H1 (cell line): ENCODE data around the gene WDR74. TPM values are rescaled to one million over a fixed set of nuclear protein-coding genes. Genes with fewer than 3 reads are reported as not detected.

ENCODE experiments used
- CTCF ChIA-PET: fragments of 300-600 bp; sonication (Branson Sonifier 250); formaldehyde crosslinking; loops from one replicate; lab custom pipeline; 2021; ENCODE audit not compliant: partially characterized antibody; lab: Charles Lee
- POLR2A ChIA-PET: fragments of 300-600 bp; sonication (Branson Sonifier 250); formaldehyde crosslinking; loops from one replicate; lab custom pipeline; 2021; ENCODE audit warnings: inconsistent platforms; ENCODE audit not compliant: partially characterized antibody; lab: Charles Lee
- DNase-seq, 2 experiments: peaks; one replicate each; pipeline versions ENCODE4 v3.0.0 to v3.0.0-alpha.2; 2010 to 2022; ENCODE audit warnings: low spot score in 2 of 2, low read depth in 1 of 2, mixed read lengths in 1 of 2
- FAIRE-seq: peaks from 2 replicates; lab custom pipeline; 2011; peaks lifted over from hg19 to GRCh38; lab: Jason Lieb, UNC
- H2AFZ ChIP-seq: 2 replicates; pipeline ENCODE4 v1.8.1; 2012; ENCODE audit warnings: low read length, inconsistent platforms
- H2AK5ac ChIP-seq: 2 replicates; pipeline ENCODE4 v1.6.1; 2013; ENCODE audit warnings: low read depth, low read length
- H2BK120ac ChIP-seq: replicated peaks from 2 replicates; pipeline ENCODE3; 2013; ENCODE audit warnings: low read depth, low read length, inconsistent platforms
- H2BK12ac ChIP-seq: 2 replicates; pipeline ENCODE4 v1.6.1; 2013; ENCODE audit warnings: low read depth, low read length
- H2BK15ac ChIP-seq: 2 replicates; pipeline ENCODE4 v1.6.1; 2013; ENCODE audit warnings: low read length
- H2BK20ac ChIP-seq: 2 replicates; pipeline ENCODE4 v1.6.1; 2013; ENCODE audit warnings: low read length
- H2BK5ac ChIP-seq: 2 replicates; pipeline ENCODE4 v1.6.1; 2013; ENCODE audit warnings: low read depth, low read length
- H3K14ac ChIP-seq: 2 replicates; pipeline ENCODE4 v1.6.1; 2013; ENCODE audit warnings: inconsistent platforms; ENCODE audit not compliant: insufficient read length
- H3K18ac ChIP-seq: 2 replicates; pipeline ENCODE4 v1.6.1; 2013; ENCODE audit warnings: low read length; ENCODE audit errors: extremely low read depth
- H3K23ac ChIP-seq: 2 replicates; pipeline ENCODE4 v1.6.1; 2013; ENCODE audit warnings: inconsistent platforms; ENCODE audit not compliant: insufficient read length
- H3K23me2 ChIP-seq: 2 replicates; pipeline ENCODE4 v1.6.1; 2013; ENCODE audit warnings: low read depth, low read length
- H3K27ac ChIP-seq: 2 replicates; pipeline ENCODE4 v1.6.1; 2011; ENCODE audit warnings: low read depth, low read length, inconsistent platforms
- H3K27me3 ChIP-seq, 4 experiments: replicated peaks in 1 of 4; 1 replicate in 1 of 4; 2 replicates in 3 of 4; pipeline versions ENCODE4 v1.6.1 to v1.8.1; 2011 to 2013; ENCODE audit warnings: low read length in 3 of 4, mild to moderate bottlenecking in 3 of 4, inconsistent platforms in 2 of 4, mixed read lengths in 2 of 4, moderate library complexity in 1 of 4; ENCODE audit not compliant: control insufficient read depth in 3 of 4, insufficient read depth in 3 of 4; ENCODE audit errors: extremely low read depth in 1 of 4
- H3K36me3 ChIP-seq, 4 experiments: 2 replicates each; pipeline versions ENCODE4 v1.6.1 to v1.8.1; 2011 to 2013; ENCODE audit warnings: mild to moderate bottlenecking in 4 of 4, low read length in 3 of 4, moderate library complexity in 2 of 4, control low read depth in 1 of 4, inconsistent platforms in 1 of 4; ENCODE audit not compliant: insufficient read depth in 4 of 4, control insufficient read depth in 2 of 4
- H3K4ac ChIP-seq: replicated peaks from 2 replicates; pipeline ENCODE3; 2013; ENCODE audit warnings: low read length, low read depth, mixed read lengths, inconsistent platforms; ENCODE audit not compliant: insufficient read length
- H3K4me1 ChIP-seq, 4 experiments: replicated peaks in 1 of 4; 1 replicate in 1 of 4; 2 replicates in 3 of 4; pipeline versions ENCODE4 v1.6.1 to v1.8.1; 2011 to 2013; ENCODE audit warnings: low read length in 3 of 4, inconsistent platforms in 2 of 4, mixed read lengths in 1 of 4; ENCODE audit not compliant: insufficient read depth in 4 of 4, control insufficient read depth in 3 of 4
- H3K4me2 ChIP-seq, 2 experiments: 2 replicates each; pipeline versions ENCODE4 v1.6.1 to v1.8.1; 2011 to 2013; ENCODE audit warnings: low read depth in 2 of 2, low read length in 2 of 2, control low read depth in 1 of 2, inconsistent platforms in 1 of 2, mild to moderate bottlenecking in 1 of 2; ENCODE audit not compliant: insufficient read depth in 1 of 2
- H3K4me3 ChIP-seq, 4 experiments: fragments of 200-600, 300-600 bp in 1 of 4; sonication (generic), shearing (Covaris generic), sonication (Bioruptor Twin) in 1 of 4; 2 replicates each; pipeline versions ENCODE4 v1.5.1 to v1.8.1; 2011 to 2016; ENCODE audit warnings: low read length in 4 of 4, low read depth in 3 of 4, control low read depth in 2 of 4, inconsistent platforms in 2 of 4, mild to moderate bottlenecking in 2 of 4, mixed read lengths in 1 of 4, moderate library complexity in 1 of 4; ENCODE audit not compliant: insufficient read depth in 2 of 4; ENCODE audit errors: extremely low read depth in 1 of 4
- H3K56ac ChIP-seq: replicated peaks from 2 replicates; pipeline ENCODE3; 2013; ENCODE audit warnings: low read depth, mild to moderate bottlenecking, mixed read lengths, low read length, inconsistent platforms; ENCODE audit not compliant: insufficient read length
- H3K79me1 ChIP-seq: 2 replicates; pipeline ENCODE4 v1.6.1; 2013; ENCODE audit warnings: low read depth, low read length, control low read depth
- H3K79me2 ChIP-seq, 2 experiments: 2 replicates each; pipeline versions ENCODE4 v1.6.1 to v1.8.1; 2012 to 2013; ENCODE audit warnings: low read length in 2 of 2, mild to moderate bottlenecking in 2 of 2, inconsistent platforms in 1 of 2; ENCODE audit not compliant: insufficient read depth in 2 of 2, control insufficient read depth in 1 of 2
- H3K9ac ChIP-seq, 4 experiments: replicated peaks in 1 of 4; 1 replicate in 1 of 4; 2 replicates in 3 of 4; pipeline versions ENCODE4 v1.6.1 to v1.8.1; 2011 to 2013; ENCODE audit warnings: low read depth in 3 of 4, low read length in 3 of 4, control low read depth in 2 of 4, mild to moderate bottlenecking in 2 of 4, moderate library complexity in 2 of 4, inconsistent platforms in 1 of 4; ENCODE audit errors: extremely low read depth in 1 of 4
- H3K9me3 ChIP-seq, 2 experiments: 2 replicates each; pipeline versions ENCODE4 v1.6.1 to v1.8.1; 2012 to 2013; ENCODE audit warnings: mild to moderate bottlenecking in 2 of 2, moderate library complexity in 2 of 2, control low read depth in 1 of 2, inconsistent platforms in 1 of 2, low read depth in 1 of 2, low read length in 1 of 2, mixed read lengths in 1 of 2; ENCODE audit not compliant: insufficient read depth in 2 of 2
- H4K20me1 ChIP-seq, 2 experiments: replicated peaks in 1 of 2; 2 replicates each; pipeline versions ENCODE3 to v1.8.1; 2011 to 2013; ENCODE audit warnings: inconsistent platforms in 2 of 2, low read length in 2 of 2, mild to moderate bottlenecking in 1 of 2; ENCODE audit not compliant: insufficient read depth in 2 of 2, control insufficient read depth in 1 of 2
- H4K5ac ChIP-seq: 2 replicates; pipeline ENCODE4 v1.6.1; 2013; ENCODE audit warnings: low read length, low read depth, mixed read lengths, inconsistent platforms; ENCODE audit not compliant: insufficient read length
- H4K8ac ChIP-seq: 2 replicates; pipeline ENCODE4 v1.8.0; 2013; ENCODE audit warnings: mild to moderate bottlenecking, moderate library complexity, low read length, inconsistent platforms; ENCODE audit not compliant: insufficient read depth; ENCODE audit errors: extremely low read depth
- H4K91ac ChIP-seq: replicated peaks from 2 replicates; pipeline ENCODE3; 2013; ENCODE audit warnings: low read length, mixed read lengths, inconsistent platforms; ENCODE audit not compliant: insufficient read length
- RAD21 ChIP-seq, 2 experiments: IDR thresholded peaks in 1 of 2; conservative IDR thresholded peaks in 1 of 2; 2 replicates each; pipeline ENCODE4 v1.6.1; 2011; ENCODE audit warnings: low read depth in 2 of 2, low read length in 2 of 2, improper control_type of control experiment in 1 of 2, inconsistent platforms in 1 of 2, mild to moderate bottlenecking in 1 of 2, moderate library complexity in 1 of 2
- RBBP5 ChIP-seq: IDR thresholded peaks from 2 replicates; pipeline ENCODE4 v1.7.1; 2012; ENCODE audit warnings: low read depth, mild to moderate bottlenecking, inconsistent platforms, low read length, moderate library complexity, borderline replicate concordance
- TEAD4 ChIP-seq: IDR thresholded peaks from 2 replicates; pipeline ENCODE4 v1.6.1; 2012; ENCODE audit warnings: low read depth, low read length, inconsistent platforms, mixed read lengths
- WGBS, 2 experiments: shearing (Covaris generic) in 1 of 2; methylation state at CpG; one replicate each; pipeline versions ENCODE4 v1.1.6 to v1.1.7; 2013 to 2015; ENCODE audit warnings: low lambda C conversion rate in 2 of 2, mixed read lengths in 2 of 2, inconsistent platforms in 1 of 2, low coverage in 1 of 2, missing lambda C conversion rate in 1 of 2; ENCODE audit not compliant: insufficient replicate concordance in 2 of 2, insufficient coverage in 1 of 2, insufficient read length in 1 of 2; ENCODE audit errors: extremely low coverage in 1 of 2, missing lambda C conversion rate in 1 of 2; 5-methylcytosine and 5-hydroxymethylcytosine counted together
- long read RNA-seq, 2 experiments: library from RNA in 1 of 2; library from capped mRNA in 1 of 2; stranded (forward); transcript quantifications; one replicate each; pipeline ENCODE4 v2.0.0, GENCODE V29; 2021; ENCODE audit warnings: inconsistent platforms in 1 of 2
- polyA minus RNA-seq, 3 experiments: library from RNA; depleted of rRNA, polyadenylated mRNA; stranded (reverse); fragments of >200 nt; gene quantifications; 1 replicate in 2 of 3; 2 replicates in 1 of 3; pipeline ENCODE4 v1.2.3, GENCODE V29; 2011
- polyA plus RNA-seq, 7 experiments: library from polyadenylated mRNA; depleted of rRNA in 3 of 7; stranded (reverse) in 5 of 7; unstranded in 2 of 7; fragments of >200 nt in 5 of 7; fragments of 200-250 nt in 2 of 7; gene quantifications; 1 replicate in 5 of 7; 2 replicates in 1 of 7; 4 replicates in 1 of 7; pipeline versions ENCODE4 v1.2.1 to v1.2.3, GENCODE V29; 2011 to 2013; ENCODE audit warnings: missing spikeins in 2 of 7, mixed read lengths in 2 of 7
- total RNA-seq: library from RNA; stranded (reverse); fragmentation: NEBNext Ultra II Directional; extraction: Animal tissue kit (Norgen Biotek cat#: 25700); gene quantifications from 2 replicates; pipeline ENCODE4 v1.2.1, GENCODE V29; 2021

Gene WDR74
- total RNA-seq (97.0 and 101 TPM in 2 replicates), polyA plus RNA-seq (2011; rRNA removed) (93.6 and 116 TPM in 2 replicates), polyA minus RNA-seq (2011; rRNA and poly(A)+ RNA removed) (66.3 and 69.1 TPM in 2 replicates)
- 135 TPM for polyA plus RNA-seq (2011; cell fraction: cytosol; rRNA removed)
- 190 TPM for polyA plus RNA-seq (2011; cell fraction: nucleus; rRNA removed)
- polyA plus RNA-seq (2012, experiment 1 of 2) = 95.4 to 119 TPM (median 109 TPM) in 4 replicates
- polyA plus RNA-seq (2012, experiment 2 of 2) = 101 TPM
- 67.2 TPM for polyA plus RNA-seq (2013, experiment 1 of 2)
- polyA plus RNA-seq (2013, experiment 2 of 2) = 61.7 TPM
- 45.6 TPM for polyA minus RNA-seq (2011; cell fraction: cytosol; rRNA and poly(A)+ RNA removed)
- 387 TPM for polyA minus RNA-seq (2011; cell fraction: nucleus; rRNA and poly(A)+ RNA removed)
- long read RNA-seq, experiment 1, transcript WDR74-201 (11 exons, 1,289 nt) = major isoform, 16 of 48 reads
- long read RNA-seq, experiment 1, partial matches to known transcripts = 26 of 48 reads
- long read RNA-seq, experiment 1, other reads (novel, unspliced or antisense) = 2 of 48 reads
- long read RNA-seq, experiment 2, transcript WDR74-201 (11 exons, 1,289 nt) = major isoform, 134 of 172 reads
- long read RNA-seq, experiment 2, partial matches to known transcripts = 17 of 172 reads
- long read RNA-seq, experiment 2, other reads (novel, unspliced or antisense) = 13 of 172 reads

- Histone ChIP-seq H3K4me1 (peaks cover 0 to 5% (median 1%) of the 10 kb centered on the region in 4 experiments; a peak in 2 of 7 replicates), H4K8ac (peak within 1 kb of the TSS; percentile 96), H3K56ac (peak within 1 kb of the TSS; percentile 91), H3K4ac (peak within 1 kb of the TSS; percentile 98), H2BK5ac (peak within 1 kb of the TSS; percentile 96), H2AK5ac (peak within 1 kb of the TSS; percentile 9; the same call in 1 of the 2 replicates), H3K18ac (peak within 1 kb of the TSS; percentile 75), H2BK12ac (peak within 1 kb of the TSS; percentile 92), H2BK15ac (peak within 1 kb of the TSS; percentile 47; the same call in 1 of the 2 replicates), H3K27me3 (no peaks in the 10 kb centered on the region), H3K4me3 (peak within 1 kb of the TSS; percentile 69 to 95 (median 86)), H4K91ac (peak within 1 kb of the TSS; percentile 98), H4K20me1 (peaks cover 2 to 7% of the 10 kb centered on the region in 2 experiments), H3K9ac (peak within 1 kb of the TSS; percentile 90 to 95 (median 92)), H3K36me3 (peaks cover 15 to 26% (median 22%) of the 10 kb centered on the region in 4 experiments), H3K79me2 (peaks cover 0 to 26% of the 10 kb centered on the region in 2 experiments; a peak in 2 of 4 replicates), H3K23ac (no peak within 1 kb of the TSS), H2BK120ac (peak within 1 kb of the TSS; percentile 24), H3K27ac (peak within 1 kb of the TSS; percentile 87), H2AFZ (no peak within 1 kb of the TSS), H2BK20ac (no peak within 1 kb of the TSS), H3K9me3 (no peaks in the 10 kb centered on the region), H3K79me1 (peaks cover 3% of the 10 kb centered on the region; the same call in 1 of the 2 replicates), H4K5ac (peak within 1 kb of the TSS; percentile 79), H3K23me2 (peaks cover 20% of the 10 kb centered on the region), H3K4me2 (peak within 1 kb of the TSS; percentile 89 to 99), H3K14ac (no peak within 1 kb of the TSS)
- no peak for FAIRE-seq
- DNase-seq = peak; percentile 73 to 91
- WGBS, 2 experiments = 1% methylated on average over 59 of the region's 62 CpGs; no CpG with 5 or more reads in 1 of the 2 experiments
- POLR2A ChIA-PET = interaction anchor here (1.0 to 20.0 kb wide), 24 partner anchors 7 to 248 kb away, joined by 3 to 2104 read pairs (median 24); partner anchors contain the start of genes BSCL2, C11orf98, CSKMT and GNG3
- CTCF ChIA-PET = interaction anchor here (0.9 to 2.2 kb wide), 4 partner anchors 9 to 50 kb away, joined by 3 to 5 read pairs (median 4); partner anchors contain the start of gene SLC3A2
- TF ChIP-seq RAD21 (IDR thresholded peaks at IDR 0.05 in 1 of 2, conservative IDR thresholded peaks at IDR 0.05 in 1 of 2; ENCODE audit: low read depth in 2 of 2, low read length in 2 of 2) = no peak
- no peak for TF ChIP-seq TEAD4
- peak; percentile 89 for TF ChIP-seq RBBP5
Observed at GRCh38 chr11:62839050-62839945, at the start of gene WDR74. TSS of gene WDR74 (minus strand) at chr11:62839590. CDS start at chr11:62839570, 20 bp downstream.
